K562 (cell line): Measurements from ENCODE around the gene ADPRM. TPM values are rescaled to one million over a fixed set of nuclear protein-coding genes. Genes with fewer than 3 reads are reported as not detected.

Experiments
- ATAC-seq: fragments of 200-7000 bp; cut with Tn5 transposase; 3 replicates; pipeline ENCODE4 v1.9.1; 2020; ENCODE audit warnings: moderate library complexity
- BruUV-seq: library from RNA; stranded (reverse); fragments of 400-500 nt; replicated peaks from 2 replicates; lab custom pipeline; 2021; lab: Mats Ljungman, UMichigan
- CTCF ChIA-PET: fragments of 300-600 bp; formaldehyde crosslinking; extraction: SDS; loops from one replicate; lab custom pipeline; 2021; ENCODE audit warnings: low intra/inter-chr PET ratio; lab: Yijun Ruan, JAX
- POLR2A ChIA-PET: fragments of 300-600, 350-650 bp; sonication (Branson Sonifier 250); formaldehyde crosslinking; extraction: SDS; loops from one replicate; lab custom pipeline; 2021; ENCODE audit warnings: antibody characterized with exemption, inconsistent platforms; lab: Yijun Ruan, JAX
- DNase-seq, 4 experiments: peaks; one replicate each; pipeline versions ENCODE4 v3.0.0 to v3.0.0-alpha.2; 2011 to 2018; ENCODE audit warnings: low spot score in 3 of 4, mixed read lengths in 3 of 4; ENCODE audit errors: extremely low read depth in 1 of 4
- FAIRE-seq: peaks from 2 replicates; lab custom pipeline; 2011; peaks lifted over from hg19 to GRCh38; lab: Jason Lieb, UNC
- H2AFZ ChIP-seq: 2 replicates; pipeline ENCODE4 v1.6.0; 2011; ENCODE audit warnings: low read depth, low read length, control low read depth, inconsistent platforms
- H3K27ac ChIP-seq: fragments of 200-600 bp; 3 replicates; pipeline ENCODE4 v1.8.0; 2011; ENCODE audit warnings: low read depth, mild to moderate bottlenecking, control low read depth, inconsistent platforms, low read length, moderate library complexity, mixed read lengths; ENCODE audit errors: extremely low read depth
- H3K27me3 ChIP-seq, 2 experiments: fragments of 300-600 bp in 1 of 2; 2 replicates in 1 of 2; 3 replicates in 1 of 2; pipeline versions ENCODE4 v1.6.0 to v1.8.0; 2011; ENCODE audit warnings: inconsistent platforms in 2 of 2, low read length in 2 of 2, mild to moderate bottlenecking in 1 of 2, mixed read lengths in 1 of 2, moderate library complexity in 1 of 2; ENCODE audit not compliant: control insufficient read depth in 2 of 2, insufficient read depth in 2 of 2
- H3K36me3 ChIP-seq: fragments of 300-600 bp; 3 replicates; pipeline ENCODE4 v1.8.0; 2011; ENCODE audit warnings: mild to moderate bottlenecking, low read length, inconsistent platforms; ENCODE audit not compliant: control insufficient read depth, insufficient read depth
- H3K4me1 ChIP-seq, 2 experiments: fragments of 200-600 bp in 1 of 2; replicated peaks in 1 of 2; 2 replicates in 1 of 2; 3 replicates in 1 of 2; pipeline versions ENCODE4 v1.5.1 to v1.8.0; 2011; ENCODE audit warnings: inconsistent platforms in 2 of 2, low read length in 2 of 2, mild to moderate bottlenecking in 1 of 2, mixed read lengths in 1 of 2, moderate library complexity in 1 of 2; ENCODE audit not compliant: control insufficient read depth in 2 of 2, insufficient read depth in 2 of 2
- H3K4me2 ChIP-seq: 2 replicates; pipeline ENCODE4 v1.6.1; 2011; ENCODE audit warnings: low read length, control low read depth, inconsistent platforms, mixed read lengths; ENCODE audit not compliant: insufficient read depth
- H3K4me3 ChIP-seq: fragments of 200-600 bp; sonication (generic), shearing (Covaris generic); 2 replicates; pipeline ENCODE4 v1.5.1; 2016; ENCODE audit warnings: control low read depth, inconsistent platforms
- H3K79me2 ChIP-seq: fragments of 200-600 bp; 3 replicates; pipeline ENCODE4 v1.8.0; 2011; ENCODE audit warnings: low read length, inconsistent platforms; ENCODE audit not compliant: control insufficient read depth, insufficient read depth
- H3K9ac ChIP-seq, 2 experiments: 2 replicates each; pipeline versions ENCODE4 v1.6.0 to v1.6.1; 2011; ENCODE audit warnings: low read depth in 2 of 2, low read length in 2 of 2, control low read depth in 1 of 2, inconsistent platforms in 1 of 2, mild to moderate bottlenecking in 1 of 2, mixed read lengths in 1 of 2; ENCODE audit not compliant: insufficient read depth in 1 of 2
- H3K9me1 ChIP-seq: one replicate; pipeline ENCODE4 v1.6.0; 2011; ENCODE audit warnings: inconsistent platforms, mild to moderate bottlenecking, low read length, moderate library complexity; ENCODE audit not compliant: control insufficient read depth, insufficient read depth
- H3K9me3 ChIP-seq: replicated peaks from 2 replicates; pipeline ENCODE4 v1.5.1; 2011; ENCODE audit warnings: low read depth, low read length, inconsistent platforms; ENCODE audit not compliant: control insufficient read depth, insufficient read depth
- H4K20me1 ChIP-seq: replicated peaks from 2 replicates; pipeline ENCODE4 v1.6.1; 2011; ENCODE audit warnings: low read length, inconsistent platforms, mixed read lengths; ENCODE audit not compliant: control insufficient read depth, insufficient read depth
- BACH1 ChIP-seq: fragments of 200-800 bp; sonication (Bioruptor generic); IDR thresholded peaks from 2 replicates; pipeline ENCODE4 v1.6.1; 2016; ENCODE audit warnings: missing genetic modification characterization, missing compliant biosample characterization
- CHD7 ChIP-seq: fragments of 200-600 bp; sonication (generic); IDR thresholded peaks from one replicate; pipeline ENCODE4 v1.6.1; 2012; ENCODE audit warnings: mild to moderate bottlenecking, low read depth, low read length, inconsistent platforms
- HDGF ChIP-seq: fragments of 450-650 bp; IDR thresholded peaks from 2 replicates; pipeline ENCODE4 v1.6.1; 2016
- NCOR1 ChIP-seq: fragments of 450-650 bp; IDR thresholded peaks from 2 replicates; pipeline ENCODE4 v1.6.1; 2016; ENCODE audit warnings: mild to moderate bottlenecking, moderate library complexity
- ZBTB1 ChIP-seq: sonication (generic); formaldehyde crosslinking; IDR thresholded peaks from 2 replicates; pipeline ENCODE4 v1.8.1; 2023; ENCODE audit warnings: missing genetic modification reagents, low read depth, mild to moderate bottlenecking, borderline replicate concordance
- ZBTB12 ChIP-seq: fragments of 250-450 bp; sonication (Bioruptor Pico); IDR thresholded peaks from 2 replicates; pipeline ENCODE4 v1.4.0; 2020
- ZBTB43 ChIP-seq: sonication (generic); formaldehyde crosslinking; IDR thresholded peaks from 2 replicates; pipeline ENCODE4 v1.8.0; 2023; ENCODE audit warnings: mild to moderate bottlenecking, missing genetic modification reagents
- ZNF133 ChIP-seq: fragments of 250-450 bp; sonication (Bioruptor Pico); IDR thresholded peaks from 2 replicates; pipeline ENCODE4 v1.4.0; 2020; ENCODE audit warnings: mild to moderate bottlenecking
- ZNF316 ChIP-seq: fragments of 450-650 bp; IDR thresholded peaks from 2 replicates; pipeline ENCODE4 v1.6.1; 2016
- ZNF436 ChIP-seq: fragments of 250-450, 450-650 bp; sonication (Bioruptor Pico); formaldehyde crosslinking; IDR thresholded peaks from 2 replicates; pipeline ENCODE4 v1.7.0; 2020; ENCODE audit warnings: mild to moderate bottlenecking
- WGBS: fragments of 100-300 bp; shearing (Covaris generic); methylation state at CpG from one replicate; pipeline ENCODE4 v1.1.6; 2016; ENCODE audit warnings: low coverage, mixed read lengths; ENCODE audit not compliant: insufficient coverage; ENCODE audit errors: missing lambda C conversion rate; 5-methylcytosine and 5-hydroxymethylcytosine counted together
- in situ Hi-C: fragments of 300-500 bp; cut with MboI; formaldehyde crosslinking; loops from 4 replicates; pipeline ENCODE4 v1.15.0; 2018; ENCODE audit warnings: inconsistent platforms, mixed read lengths
- intact Hi-C: fragments of 100-400 bp; cut with micrococcal nuclease; formaldehyde crosslinking; loops from 2 replicates; pipeline ENCODE4 v1.14.2; 2022
- polyA plus RNA-seq, 8 experiments: library from polyadenylated mRNA; depleted of rRNA in 4 of 8; stranded (reverse) in 5 of 8; unstranded in 3 of 8; fragments of >200 nt; fragmentation: Nextera tagmentation in 2 of 8; fragmentation: Illumina TruSeq in 1 of 8; extraction: Ambion mirVana in 2 of 8; extraction: Trizol in 1 of 8; gene quantifications; 2 replicates each; pipeline versions ENCODE4 v1.2.1 to v1.2.3, GENCODE V29; 2011 to 2014; ENCODE audit warnings: inconsistent platforms in 1 of 8, missing spikeins in 1 of 8
- total RNA-seq, 7 experiments: library from RNA; depleted of rRNA in 6 of 7; stranded (reverse); fragments of >200 nt in 6 of 7; fragmentation: Illumina TruSeq in 2 of 7; extraction: Trizol in 2 of 7; gene quantifications; 2 replicates each; pipeline versions ENCODE4 v1.2.1 to v1.2.3, GENCODE V29; 2011 to 2021; ENCODE audit warnings: low replicate concordance in 1 of 7

ADPRM gene
- total and polyA plus RNA-seq, 9 of the 15 experiments (the other 6 are each of a cell fraction or from before 2014, with no cell fraction given) = 4.7 to 17.6 (median 6.2) TPM

- H3K36me3 ChIP-seq = no peaks in the 10 kb centered on the region
- H3K79me2 ChIP-seq = no peaks in the 10 kb centered on the region
- no peak overlapping the region for H2AFZ ChIP-seq
- FAIRE-seq (no peak), DNase-seq (no peak), ATAC-seq (no peak)
- no peak overlapping the region for H3K9ac ChIP-seq
- intact Hi-C loops (no loop called here), in situ Hi-C loops (no loop called here)
- H3K27ac ChIP-seq = no peak overlapping the region
- no TSS peak for BruUV-seq
- no peak overlapping the region for H3K4me3 ChIP-seq
- no peaks in the 10 kb centered on the region for H3K9me1 ChIP-seq
- H4K20me1 ChIP-seq = no peaks in the 10 kb centered on the region
- H3K4me2 ChIP-seq = no peak overlapping the region
- peaks cover 0 to 9% of the 10 kb centered on the region in 2 experiments; a peak in 2 of 5 replicates for H3K27me3 ChIP-seq
- no peaks in the 10 kb centered on the region for H3K4me1 ChIP-seq
- ChIA-PET CTCF (no interaction called here), POLR2A (no interaction called here)
- H3K9me3 ChIP-seq = no peaks in the 10 kb centered on the region
- WGBS = 0% methylated on average over 2 of the region's 6 CpGs
- no peak for TF ChIP-seq HDGF
- TF ChIP-seq ZBTB12 (CRISPR knock-in tag) = no peak
- no peak for TF ChIP-seq ZNF316
- TF ChIP-seq ZNF436 (CRISPR knock-in tag) = no peak
- no peak for TF ChIP-seq NCOR1
- TF ChIP-seq ZBTB43 (CRISPR knock-in tag) = no peak
- TF ChIP-seq ZBTB1 (CRISPR knock-in tag) = no peak
- TF ChIP-seq BACH1 = no peak
- no peak for TF ChIP-seq CHD7
- no peak for TF ChIP-seq ZNF133 (CRISPR knock-in tag)
Measured at GRCh38 chr17:10742431-10742830, 45.0 kb downstream of the ADPRM start.
